Muscle layer of colon (tissue), 2 donors: Measurements from ENCODE around the gene HOXA13.

Experiments
- H3K27ac ChIP-seq: one replicate; pipeline ENCODE4 v1.7.0; 2013; ENCODE audit warnings: low read depth, mild to moderate bottlenecking, low read length, moderate library complexity
- H3K27me3 ChIP-seq, 2 donors: one replicate each; pipeline ENCODE4 v1.7.0; 2013; ENCODE audit warnings: low read length in 2 of 2, mild to moderate bottlenecking in 2 of 2; ENCODE audit not compliant: insufficient read depth in 2 of 2, control insufficient read depth in 1 of 2
- H3K36me3 ChIP-seq: one replicate; pipeline ENCODE4 v1.7.0; 2013; ENCODE audit warnings: mild to moderate bottlenecking, low read length; ENCODE audit not compliant: insufficient read depth
- H3K4me1 ChIP-seq: one replicate; pipeline ENCODE4 v1.7.0; 2013; ENCODE audit warnings: mild to moderate bottlenecking, low read length; ENCODE audit not compliant: insufficient read depth
- H3K4me3 ChIP-seq, 2 donors: one replicate each; pipeline ENCODE4 v1.7.0; 2013; ENCODE audit warnings: low read length in 2 of 2, low read depth in 1 of 2, mild to moderate bottlenecking in 1 of 2, moderate library complexity in 1 of 2
- H3K9ac ChIP-seq: one replicate; pipeline ENCODE4 v1.7.0; 2013; ENCODE audit warnings: low read length
- H3K9me3 ChIP-seq: one replicate; pipeline ENCODE4 v1.7.0; 2013; ENCODE audit warnings: mild to moderate bottlenecking, low read length
- donor health status: abdominal sarcoma.
- donor health status: Adenocarcinoma of cecum.

The HOXA13 gene

GRCh38 chr7:27148756-27149641 is 50.9 kb downstream of the HOXA13 start:
- peaks cover 42% of the 10 kb centered on the region for H3K4me1 ChIP-seq
- H3K9me3 ChIP-seq = no peaks in the 10 kb centered on the region
- H3K27me3 ChIP-seq = peaks cover 0 to 11% of the 10 kb centered on the region in 2 donors
- H3K36me3 ChIP-seq = peaks cover 16% of the 10 kb centered on the region
- peak overlapping the region; percentile 79 for H3K9ac ChIP-seq
- H3K4me3 ChIP-seq = peak overlapping the region; percentile 50 to 92
- H3K27ac ChIP-seq = peak overlapping the region; percentile 95

- peak overlapping the region; percentile 95 for H3K27ac ChIP-seq
- peak overlapping the region; percentile 79 for H3K9ac ChIP-seq
- peak overlapping the region; percentile 50 to 92 for H3K4me3 ChIP-seq
- H3K36me3 ChIP-seq = peaks cover 19% of the 10 kb centered on the region
- H3K27me3 ChIP-seq = peaks cover 0 to 11% of the 10 kb centered on the region in 2 donors
- peaks cover 34% of the 10 kb centered on the region for H3K4me1 ChIP-seq
- no peaks in the 10 kb centered on the region for H3K9me3 ChIP-seq
Measured at GRCh38 chr7:27148031-27148755, 51.7 kb downstream of the HOXA13 start.

- Histone ChIP-seq H3K27ac (peak within 1 kb of the TSS; percentile 95), H3K4me3 (peak within 1 kb of the TSS; percentile 50 to 92), H3K27me3 (peaks cover 0 to 5% of the 10 kb centered on the region in 2 donors), H3K36me3 (peaks cover 19% of the 10 kb centered on the region), H3K9ac (peak within 1 kb of the TSS; percentile 79), H3K4me1 (peaks cover 31% of the 10 kb centered on the region), H3K9me3 (no peaks in the 10 kb centered on the region)
Measured at GRCh38 chr7:27147199-27148030, 52.5 kb downstream of the HOXA13 start, which contains the start of gene HOXA6. HOXA6 (minus strand) TSS chr7:27147774; CDS start chr7:27147749, 25 bp downstream.

GRCh38 chr7:27146491-27147198 is 53.2 kb downstream of the HOXA13 start:
- peak overlapping the region; percentile 34 for H3K9ac ChIP-seq
- H3K27ac ChIP-seq = peak overlapping the region; percentile 95
- H3K36me3 ChIP-seq = peaks cover 22% of the 10 kb centered on the region
- H3K4me3 ChIP-seq = peak overlapping the region; percentile 6 to 47
- H3K27me3 ChIP-seq = peaks cover 0 to 5% of the 10 kb centered on the region in 2 donors
- H3K4me1 ChIP-seq = peaks cover 31% of the 10 kb centered on the region
- H3K9me3 ChIP-seq = no peaks in the 10 kb centered on the region

GRCh38 chr7:27145914-27146412 is 53.9 kb downstream of the HOXA13 start:
- Histone ChIP-seq H3K4me3 (no peak overlapping the region), H3K9ac (no peak overlapping the region), H3K27me3 (peaks cover 0 to 5% of the 10 kb centered on the region in 2 donors), H3K36me3 (peaks cover 28% of the 10 kb centered on the region), H3K4me1 (peaks cover 38% of the 10 kb centered on the region), H3K9me3 (no peaks in the 10 kb centered on the region), H3K27ac (peak overlapping the region; percentile 95)

- Histone ChIP-seq H3K27me3 (peaks cover 0 to 4% of the 10 kb centered on the region in 2 donors), H3K4me1 (peaks cover 40% of the 10 kb centered on the region), H3K9ac (no peak overlapping the region), H3K27ac (peak overlapping the region; percentile 55), H3K4me3 (no peak overlapping the region), H3K36me3 (peaks cover 28% of the 10 kb centered on the region), H3K9me3 (no peaks in the 10 kb centered on the region)
Measured at GRCh38 chr7:27145165-27145913, 54.6 kb downstream of the HOXA13 start.

GRCh38 chr7:27144781-27145164 is 55.1 kb downstream of the HOXA13 start:
- H3K36me3 ChIP-seq = peaks cover 28% of the 10 kb centered on the region
- H3K27ac ChIP-seq = peak overlapping the region; percentile 55
- H3K4me3 ChIP-seq = peak overlapping the region in 1 of 2 donors; percentile 71
- H3K27me3 ChIP-seq = no peaks in the 10 kb centered on the region
- H3K9ac ChIP-seq = no peak overlapping the region
- H3K4me1 ChIP-seq = peaks cover 35% of the 10 kb centered on the region
- no peaks in the 10 kb centered on the region for H3K9me3 ChIP-seq
